Hepatocyte (in vitro differentiated cells): ENCODE measurements around the gene ABCB7.
"Not testable (repeated sequence)": the region's sequence is repeated elsewhere in the genome, so short reads cannot be mapped to it uniquely, and the experiment has no call there.

Experiments
- CTCF ChIP-seq: fragments of 200-600 bp; sonication (generic); IDR thresholded peaks from 2 replicates; pipeline ENCODE4 v1.5.1; 2016; ENCODE audit warnings: antibody characterized with exemption, mild to moderate bottlenecking; ENCODE audit not compliant: poor library complexity
- EZH2 ChIP-seq: fragments of 200-600 bp; sonication (generic); IDR thresholded peaks from 2 replicates; pipeline ENCODE4 v1.6.1; 2016; ENCODE audit warnings: antibody characterized with exemption, mild to moderate bottlenecking, borderline replicate concordance

- TF ChIP-seq CTCF, EZH2: not testable (repeated sequence)
Observed at GRCh38 chrX:75179536-75180293, 23.6 kb upstream of the ABCB7 start.
